ENCODE data around the gene GATA2. TPM values are rescaled to one million over a fixed set of nuclear protein-coding genes. Genes with fewer than 3 reads are reported as not detected.

Gene GATA2
- total RNA-seq, 1 experiment from 2014 or later = 12.5 TPM

DNA sequence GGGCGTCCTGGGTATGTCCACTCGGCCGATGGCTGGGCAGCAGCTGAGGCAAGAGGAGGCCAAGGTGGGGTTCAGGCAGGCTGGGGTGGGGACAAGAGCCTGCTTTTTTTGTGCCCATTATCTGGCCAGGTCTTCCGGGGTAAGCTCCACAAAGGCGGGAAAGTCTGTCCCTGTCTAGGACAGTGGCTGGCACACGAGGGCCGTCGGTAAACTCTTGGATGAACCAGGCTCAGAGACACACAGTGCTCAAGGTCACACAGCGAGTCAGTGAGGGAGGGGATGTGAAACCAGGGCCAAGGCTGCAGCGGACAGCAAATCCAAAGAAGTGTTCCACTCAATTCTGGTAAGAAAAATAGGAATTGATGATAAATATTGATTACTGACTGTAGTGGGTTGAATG is 29.2 kb downstream of the GATA2 start:
- Mint-ChIP-seq H3K4me1 (ENCODE audit: low read depth, unreplicated experiment) (no peaks in the 10 kb centered on the region), H3K27ac (ENCODE audit: unreplicated experiment) (no peak overlapping the region), H3K27me3 (ENCODE audit: insufficient read depth, unreplicated experiment) (peaks cover 22% of the 10 kb centered on the region), H3K9me3 (ENCODE audit: unreplicated experiment) (no peaks in the 10 kb centered on the region), H3K36me3 (ENCODE audit: insufficient read depth, unreplicated experiment) (no peaks in the 10 kb centered on the region), H3K4me3 (ENCODE audit: unreplicated experiment) (no peak overlapping the region)
- ChIA-PET CTCF (no interaction called here), POLR2A (no interaction called here)
- Histone ChIP-seq H3K27me3 (replicated peaks; ENCODE audit: control insufficient read depth, insufficient read depth, low read length) (no peaks in the 10 kb centered on the region), H3K4me1 (no peaks in the 10 kb centered on the region), H3K36me3 (ENCODE audit: control insufficient read depth, insufficient read depth, low read length) (no peaks in the 10 kb centered on the region), H3K9me3 (no peaks in the 10 kb centered on the region), H3K4me3 (ENCODE audit: low read depth, low read length) (no peak overlapping the region)
- TF ChIP-seq, protein P1, sequence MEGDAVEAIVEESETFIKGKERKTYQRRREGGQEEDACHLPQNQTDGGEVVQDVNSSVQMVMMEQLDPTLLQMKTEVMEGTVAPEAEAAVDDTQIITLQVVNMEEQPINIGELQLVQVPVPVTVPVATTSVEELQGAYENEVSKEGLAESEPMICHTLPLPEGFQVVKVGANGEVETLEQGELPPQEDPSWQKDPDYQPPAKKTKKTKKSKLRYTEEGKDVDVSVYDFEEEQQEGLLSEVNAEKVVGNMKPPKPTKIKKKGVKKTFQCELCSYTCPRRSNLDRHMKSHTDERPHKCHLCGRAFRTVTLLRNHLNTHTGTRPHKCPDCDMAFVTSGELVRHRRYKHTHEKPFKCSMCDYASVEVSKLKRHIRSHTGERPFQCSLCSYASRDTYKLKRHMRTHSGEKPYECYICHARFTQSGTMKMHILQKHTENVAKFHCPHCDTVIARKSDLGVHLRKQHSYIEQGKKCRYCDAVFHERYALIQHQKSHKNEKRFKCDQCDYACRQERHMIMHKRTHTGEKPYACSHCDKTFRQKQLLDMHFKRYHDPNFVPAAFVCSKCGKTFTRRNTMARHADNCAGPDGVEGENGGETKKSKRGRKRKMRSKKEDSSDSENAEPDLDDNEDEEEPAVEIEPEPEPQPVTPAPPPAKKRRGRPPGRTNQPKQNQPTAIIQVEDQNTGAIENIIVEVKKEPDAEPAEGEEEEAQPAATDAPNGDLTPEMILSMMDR (IDR thresholded peaks at IDR 0.05; ENCODE audit: insufficient read depth in 1 of 2, low read depth in 1 of 2, low read length in 1 of 2, severe bottlenecking in 1 of 2, unreplicated experiment in 1 of 2) = no peak
- intact Hi-C loops (cut with micrococcal nuclease; ENCODE audit: unreplicated experiment) = no loop called here
- BruUV-seq (replicated peaks) = no TSS peak
- no peak for DNase-seq

DNA sequence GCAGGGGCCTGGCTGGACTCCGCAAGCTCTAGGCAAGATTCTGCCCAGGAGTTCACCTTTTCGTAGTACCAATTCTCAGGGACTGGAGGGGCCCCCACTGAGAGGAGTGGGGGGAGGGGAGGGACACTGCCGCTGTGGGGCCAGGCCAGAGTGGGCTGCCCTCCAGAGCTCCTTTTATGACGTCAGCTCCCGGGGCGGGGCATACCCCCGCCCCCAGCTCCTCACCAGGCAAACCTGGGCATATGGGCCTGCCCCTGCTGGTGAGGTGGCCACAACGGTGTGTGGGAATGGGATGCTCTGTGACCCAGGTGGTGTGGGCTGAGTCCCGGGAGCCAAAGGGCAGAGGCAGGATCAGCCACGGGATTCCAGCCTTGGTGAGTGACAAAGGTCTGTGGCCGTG is 29.6 kb downstream of the GATA2 start:
- intact Hi-C loops (cut with micrococcal nuclease; ENCODE audit: unreplicated experiment) = no loop called here
- CTCF ChIA-PET = no interaction called here
- no peaks in the 10 kb centered on the region for H3K27me3 ChIP-seq (replicated peaks; ENCODE audit: control insufficient read depth, insufficient read depth, low read length)
- H3K4me1 ChIP-seq = no peaks in the 10 kb centered on the region
- DNase-seq = no peak
- Mint-ChIP-seq H3K9me3 (ENCODE audit: unreplicated experiment) (no peaks in the 10 kb centered on the region), H3K4me1 (ENCODE audit: low read depth, unreplicated experiment) (no peaks in the 10 kb centered on the region), H3K27me3 (ENCODE audit: insufficient read depth, unreplicated experiment) (peaks cover 22% of the 10 kb centered on the region), H3K27ac (ENCODE audit: unreplicated experiment) (no peak overlapping the region), H3K36me3 (ENCODE audit: insufficient read depth, unreplicated experiment) (no peaks in the 10 kb centered on the region), H3K4me3 (ENCODE audit: unreplicated experiment) (no peak overlapping the region)
- no TSS peak for BruUV-seq (replicated peaks)
- H3K9me3 ChIP-seq = no peaks in the 10 kb centered on the region
- POLR2A ChIA-PET = no interaction called here
- TF ChIP-seq, protein P1 (IDR thresholded peaks at IDR 0.05; ENCODE audit: insufficient read depth in 1 of 2, low read depth in 1 of 2, low read length in 1 of 2, severe bottlenecking in 1 of 2, unreplicated experiment in 1 of 2) = no peak
- H3K4me3 ChIP-seq (ENCODE audit: low read depth, low read length) = no peak overlapping the region
- no peaks in the 10 kb centered on the region for H3K36me3 ChIP-seq (ENCODE audit: control insufficient read depth, insufficient read depth, low read length)

DNA sequence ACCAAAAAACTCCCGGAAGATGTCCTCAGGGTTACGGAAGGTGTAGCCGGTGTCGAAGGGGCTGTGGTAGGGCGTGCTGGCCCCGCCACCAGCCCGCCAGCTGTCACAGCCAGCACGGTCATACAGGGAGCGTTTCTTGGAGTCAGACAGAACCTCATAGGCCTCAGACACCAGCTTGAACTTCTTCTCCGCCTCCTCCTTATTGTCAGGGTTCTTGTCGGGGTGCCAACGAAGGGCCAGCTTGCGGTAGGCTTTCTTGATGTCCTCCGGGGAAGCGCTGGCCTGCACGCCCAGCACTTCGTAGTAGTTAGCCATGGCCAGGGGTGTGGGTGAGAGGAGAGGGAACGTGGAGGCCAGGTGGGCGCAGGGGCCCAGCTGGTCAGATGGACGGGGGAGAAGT is 30.1 kb downstream of the GATA2 start:
- no peak overlapping the region for H3K4me3 Mint-ChIP-seq (ENCODE audit: unreplicated experiment)
- H3K36me3 Mint-ChIP-seq (ENCODE audit: insufficient read depth, unreplicated experiment) = no peaks in the 10 kb centered on the region
- Histone ChIP-seq H3K4me1 (no peaks in the 10 kb centered on the region), H3K27me3 (replicated peaks; ENCODE audit: control insufficient read depth, insufficient read depth, low read length) (no peaks in the 10 kb centered on the region), H3K9me3 (no peaks in the 10 kb centered on the region), H3K4me3 (ENCODE audit: low read depth, low read length) (no peak overlapping the region), H3K36me3 (ENCODE audit: control insufficient read depth, insufficient read depth, low read length) (no peaks in the 10 kb centered on the region)
- no peak for DNase-seq
- H3K27me3 Mint-ChIP-seq (ENCODE audit: insufficient read depth, unreplicated experiment) = peaks cover 22% of the 10 kb centered on the region
- ChIA-PET CTCF (no interaction called here), POLR2A (no interaction called here)
- intact Hi-C loops (cut with micrococcal nuclease; ENCODE audit: unreplicated experiment) = no loop called here
- H3K9me3 Mint-ChIP-seq (ENCODE audit: unreplicated experiment) = no peaks in the 10 kb centered on the region
- TF ChIP-seq, protein P1 (IDR thresholded peaks at IDR 0.05; ENCODE audit: insufficient read depth in 1 of 2, low read depth in 1 of 2, low read length in 1 of 2, severe bottlenecking in 1 of 2, unreplicated experiment in 1 of 2) = no peak
- no TSS peak for BruUV-seq (replicated peaks)
- H3K4me1 Mint-ChIP-seq (ENCODE audit: low read depth, unreplicated experiment) = no peaks in the 10 kb centered on the region
- no peak overlapping the region for H3K27ac Mint-ChIP-seq (ENCODE audit: unreplicated experiment)

Measured in Caco-2 (cell line).